GM12874 (cell line): Measurements from ENCODE around the gene DIP2A.

Source experiments
- CTCF ChIP-seq: IDR thresholded peaks from 2 replicates; pipeline ENCODE4 v1.5.1; 2011; ENCODE audit warnings: low read depth, mild to moderate bottlenecking, control low read depth, low read length, moderate library complexity; ENCODE audit not compliant: insufficient read depth

The DIP2A gene

GRCh38 chr21:46618738-46619379, 160.2 kb downstream of the DIP2A start:
- no peak for TF ChIP-seq CTCF
